Gastroesophageal sphincter (tissue), 4 donors: ENCODE measurements around the gene CUX1. TPM values are rescaled to one million over a fixed set of nuclear protein-coding genes. Genes with fewer than 3 reads are reported as not detected.

Experiments used
- ATAC-seq: fragments of 150-250 bp; one replicate; pipeline ENCODE4 v1.9.1; 2016; ENCODE audit warnings: mild to moderate bottlenecking, moderate library complexity
- H3K27ac ChIP-seq, 4 donors: fragments of 200-600 bp; sonication (generic) in 3 of 4; 1 replicate in 3 of 4; 2 replicates in 1 of 4; pipeline ENCODE4 v1.5.1; 2016 to 2019
- H3K27me3 ChIP-seq: fragments of 200-600 bp; sonication (generic); one replicate; pipeline ENCODE4 v1.5.1; 2019
- H3K36me3 ChIP-seq, 2 donors: fragments of 200-600 bp; sonication (generic); one replicate each; pipeline ENCODE4 v1.5.1; 2019; ENCODE audit warnings: control low read depth in 1 of 2
- H3K4me1 ChIP-seq, 3 donors: fragments of 200-600 bp; sonication (generic); 1 replicate in 2 of 3; 2 replicates in 1 of 3; pipeline ENCODE4 v1.5.1; 2016 to 2019; ENCODE audit warnings: control low read depth in 2 of 3
- H3K4me3 ChIP-seq, 2 donors: fragments of 200-600 bp; sonication (generic); one replicate each; pipeline ENCODE4 v1.5.1; 2019; ENCODE audit warnings: mild to moderate bottlenecking in 1 of 2, moderate library complexity in 1 of 2
- H3K9me3 ChIP-seq, 3 donors: fragments of 200-600 bp; sonication (generic); one replicate each; pipeline ENCODE4 v1.5.1; 2017 to 2019; ENCODE audit warnings: control low read depth in 2 of 3
- CTCF ChIP-seq, 4 experiments: fragments of 200-600 bp in 2 of 4; fragments of 450-650 bp in 2 of 4; sonication (generic) in 1 of 4; IDR thresholded peaks; one replicate each; pipeline ENCODE4 v1.5.1; 2017 to 2019; ENCODE audit warnings: antibody characterized with exemption in 4 of 4, mild to moderate bottlenecking in 2 of 4, moderate library complexity in 2 of 4
- EP300 ChIP-seq: sonication (generic); formaldehyde crosslinking; IDR thresholded peaks from one replicate; pipeline ENCODE4 v1.6.1; 2017; ENCODE audit warnings: antibody characterized with exemption, mild to moderate bottlenecking
- POLR2A ChIP-seq, 2 donors: fragments of 450-650 bp; IDR thresholded peaks; one replicate each; pipeline ENCODE4 v1.6.1; 2017; ENCODE audit warnings: antibody characterized with exemption in 2 of 2, mild to moderate bottlenecking in 2 of 2, moderate library complexity in 1 of 2
- POLR2AphosphoS5 ChIP-seq: sonication (generic); formaldehyde crosslinking; IDR thresholded peaks from one replicate; pipeline ENCODE4 v1.6.1; 2017; ENCODE audit warnings: antibody characterized with exemption
- whole genome bisulfite sequencing, 2 donors: methylation state at CpG; one replicate each; pipeline ENCODE4 v1.1.5; 2018; ENCODE audit warnings: low coverage in 1 of 2; 5-methylcytosine and 5-hydroxymethylcytosine counted together
- total RNA-seq, 4 donors: library from RNA; depleted of rRNA; stranded (reverse); fragments of >200 nt; gene quantifications; one replicate each; pipeline ENCODE4 v1.1.0, GENCODE V29; 2016

Gene CUX1
- total RNA-seq, 4 donors from 2014 or later = 84.4 to 134 (median 110) TPM

- H3K36me3 ChIP-seq = peaks cover 0 to 75% of the 10 kb centered on the region in 2 donors
- 100% methylated on average over 1 of the region's 7 CpGs; no CpG with 5 or more reads in 1 of the 2 donors for WGBS, 2 donors
- no peaks in the 10 kb centered on the region for H3K9me3 ChIP-seq
Observed at GRCh38 chr7:102101111-102101551, 283.7 kb downstream of the CUX1 start.

GRCh38 chr7:102101926-102102325 lies 284.5 kb downstream of the CUX1 start:
- Histone ChIP-seq H3K9me3 (no peaks in the 10 kb centered on the region), H3K36me3 (peaks cover 0 to 81% of the 10 kb centered on the region in 2 donors), H3K27ac (no peak overlapping the region), H3K4me3 (no peak overlapping the region), H3K27me3 (no peaks in the 10 kb centered on the region), H3K4me1 (no peaks in the 10 kb centered on the region)
- TF ChIP-seq EP300 (no peak), CTCF (IDR thresholded peaks at IDR 0.05) (no peak), POLR2AphosphoS5 (no peak), POLR2A (IDR thresholded peaks at IDR 0.05) (no peak)
- ATAC-seq = no peak
- 94 to 95% methylated on average over 3 to 9 of the region's 11 CpGs for WGBS, 2 donors

More at GRCh38 chr7:102101111-102101551, 283.7 kb downstream of the CUX1 start:
- no peak overlapping the region for H3K27ac ChIP-seq
- H3K4me1 ChIP-seq = no peaks in the 10 kb centered on the region
- no peak for ATAC-seq
- H3K4me3 ChIP-seq = no peak overlapping the region
- TF ChIP-seq CTCF (IDR thresholded peaks at IDR 0.05) (no peak), POLR2A (IDR thresholded peaks at IDR 0.05) (no peak), EP300 (no peak), POLR2AphosphoS5 (no peak)
- no peaks in the 10 kb centered on the region for H3K27me3 ChIP-seq

- peaks cover 0 to 81% of the 10 kb centered on the region in 2 donors for H3K36me3 ChIP-seq
- no peak overlapping the region for H3K4me3 ChIP-seq
- no peak for ATAC-seq
- WGBS, 2 donors = 100% methylated on average over 2 of the region's 5 CpGs; no CpG with 5 or more reads in 1 of the 2 donors
- H3K27me3 ChIP-seq = no peaks in the 10 kb centered on the region
- TF ChIP-seq CTCF (IDR thresholded peaks at IDR 0.05) (no peak), POLR2A (IDR thresholded peaks at IDR 0.05) (no peak), POLR2AphosphoS5 (no peak), EP300 (no peak)
- no peaks in the 10 kb centered on the region for H3K4me1 ChIP-seq
- H3K27ac ChIP-seq = no peak overlapping the region
- no peaks in the 10 kb centered on the region for H3K9me3 ChIP-seq
Observed at GRCh38 chr7:102103027-102103372, 285.6 kb downstream of the CUX1 start.

GRCh38 chr7:102104245-102104644 lies 286.8 kb downstream of the CUX1 start:
- no peak for ATAC-seq
- TF ChIP-seq EP300 (no peak), POLR2A (IDR thresholded peaks at IDR 0.05) (no peak), POLR2AphosphoS5 (no peak)
- peaks cover 0 to 79% of the 10 kb centered on the region in 2 donors for H3K36me3 ChIP-seq
- WGBS, 2 donors = 73 to 91% methylated on average over 3 to 5 of the region's 5 CpGs
- H3K4me1 ChIP-seq = no peaks in the 10 kb centered on the region
- no peaks in the 10 kb centered on the region for H3K27me3 ChIP-seq
- no peak overlapping the region for H3K4me3 ChIP-seq
- H3K27ac ChIP-seq = no peak overlapping the region
- H3K9me3 ChIP-seq = no peaks in the 10 kb centered on the region

GRCh38 chr7:102106625-102107024 lies 289.2 kb downstream of the CUX1 start:
- Histone ChIP-seq H3K9me3 (no peaks in the 10 kb centered on the region), H3K4me1 (no peaks in the 10 kb centered on the region), H3K27ac (no peak overlapping the region), H3K27me3 (no peaks in the 10 kb centered on the region), H3K4me3 (no peak overlapping the region), H3K36me3 (peaks cover 0 to 68% of the 10 kb centered on the region in 2 donors)
- 67% methylated on average over 1 of the region's 5 CpGs; no CpG with 5 or more reads in 1 of the 2 donors for WGBS, 2 donors
- no peak for TF ChIP-seq CTCF (IDR thresholded peaks at IDR 0.05)
- no peak for TF ChIP-seq EP300
- no peak for TF ChIP-seq POLR2A (IDR thresholded peaks at IDR 0.05)
- no peak for TF ChIP-seq POLR2AphosphoS5
- ATAC-seq = no peak
